ENCODE results near the gene SLC9A1. TPM values are rescaled to one million over a fixed set of nuclear protein-coding genes. Genes with fewer than 3 reads are reported as not detected.
"Not testable (repeated sequence)": the region's sequence is repeated elsewhere in the genome, so short reads cannot be mapped to it uniquely, and the experiment has no call there.

SLC9A1 gene
- total and polyA plus RNA-seq, 2 experiments from 2014 or later, result 8.5 to 23.7 TPM

DNA sequence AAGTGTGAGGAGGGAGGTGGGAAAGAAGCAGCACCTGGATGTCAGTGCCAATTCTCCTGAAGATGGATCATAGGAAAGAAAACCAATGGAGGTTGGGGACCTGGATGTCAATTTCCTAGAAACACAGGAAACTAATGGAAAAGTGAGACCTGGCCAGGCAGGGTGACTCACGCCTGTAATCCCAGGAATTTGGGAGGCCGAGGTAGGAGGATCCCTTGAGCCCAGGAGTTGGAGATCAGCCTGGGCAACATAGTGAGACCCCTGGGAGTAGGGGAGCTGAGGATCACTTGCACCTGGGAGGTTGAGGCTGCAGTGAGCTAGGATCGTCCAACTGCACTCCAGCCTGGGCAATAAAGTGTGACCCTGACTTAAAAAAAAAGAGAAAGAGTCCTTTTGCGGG lies 21.4 kb upstream of the SLC9A1 start:
- WGBS, 2 experiments (ENCODE audit: low coverage in 1 of 2, low lambda C conversion rate in 2 of 2, missing lambda C conversion rate in 2 of 2), result 72 to 76% methylated on average over 4 of the region's 4 CpGs
- H3K4me2 ChIP-seq (ENCODE audit: unreplicated experiment), result no peak overlapping the region
- in situ Hi-C loops (cut with MboI), result no loop called here
- H3K4me3 ChIP-seq, result no peak overlapping the region
- H2AFZ ChIP-seq, result no peak overlapping the region
- H3K27ac ChIP-seq, result no peak overlapping the region
- no peak for TF ChIP-seq EZH2 (IDR thresholded peaks at IDR 0.05; ENCODE audit: insufficient read depth, poor library complexity, severe bottlenecking)
- no peak for TF ChIP-seq EZH2phosphoT487 (IDR thresholded peaks at IDR 0.05; ENCODE audit: insufficient read depth, low read depth)
- H3K9ac ChIP-seq, result no peak overlapping the region
- no peaks in the 10 kb centered on the region for H3K9me3 ChIP-seq (ENCODE audit: low read depth)
- H4K20me1 ChIP-seq (ENCODE audit: insufficient read depth), result no peaks in the 10 kb centered on the region
- H3F3A ChIP-seq (ENCODE audit: insufficient read depth), result no peaks in the 10 kb centered on the region
- no peaks in the 10 kb centered on the region for H3K36me3 ChIP-seq (ENCODE audit: low read depth)
- no peaks in the 10 kb centered on the region for H3K9me2 ChIP-seq (ENCODE audit: insufficient read depth)
- DNase-seq, result no peak
- no peaks in the 10 kb centered on the region for H3K4me1 ChIP-seq (ENCODE audit: insufficient read depth)
- H3K79me2 ChIP-seq (ENCODE audit: insufficient read depth), result no peaks in the 10 kb centered on the region
- no peaks in the 10 kb centered on the region; the same call in 1 of the 2 replicates for H3K27me3 ChIP-seq (replicated peaks; ENCODE audit: insufficient read depth)

DNA sequence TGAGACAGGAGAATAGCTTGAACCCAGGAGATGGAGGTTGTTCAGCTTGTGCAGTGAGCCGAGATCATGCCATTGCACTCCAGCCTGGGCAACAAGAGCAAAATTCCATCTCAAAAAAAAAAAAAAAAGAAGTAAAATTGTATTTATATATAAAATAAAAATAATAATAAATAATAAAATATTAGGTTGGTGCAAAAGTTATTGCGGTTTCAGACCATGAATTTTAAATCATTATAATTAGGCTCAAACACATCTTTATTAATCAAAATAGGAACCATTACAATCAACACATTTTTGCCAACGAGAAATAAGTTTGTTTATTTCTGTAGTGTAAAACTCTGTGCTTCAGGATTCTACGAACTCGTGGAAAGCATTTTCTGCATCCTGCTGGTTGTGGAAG lies 18.1 kb upstream of the SLC9A1 start:
- H3K4me1 ChIP-seq (ENCODE audit: insufficient read depth); H3K27me3 ChIP-seq (replicated peaks; ENCODE audit: insufficient read depth); H3K4me2 ChIP-seq (ENCODE audit: unreplicated experiment); H3K4me3 ChIP-seq; H3K27ac ChIP-seq; H4K20me1 ChIP-seq (ENCODE audit: insufficient read depth); H3K79me2 ChIP-seq (ENCODE audit: insufficient read depth); H3K9ac ChIP-seq; DNase-seq; H3K36me3 ChIP-seq (ENCODE audit: low read depth); H3K9me3 ChIP-seq (ENCODE audit: low read depth); H3K9me2 ChIP-seq (ENCODE audit: insufficient read depth); H2AFZ ChIP-seq; in situ Hi-C loops (cut with MboI); H3F3A ChIP-seq (ENCODE audit: insufficient read depth): not testable (repeated sequence)
- 78 to 80% methylated on average over 5 of the region's 5 CpGs for WGBS, 2 experiments (ENCODE audit: low coverage in 1 of 2, low lambda C conversion rate in 2 of 2, missing lambda C conversion rate in 2 of 2)

DNA sequence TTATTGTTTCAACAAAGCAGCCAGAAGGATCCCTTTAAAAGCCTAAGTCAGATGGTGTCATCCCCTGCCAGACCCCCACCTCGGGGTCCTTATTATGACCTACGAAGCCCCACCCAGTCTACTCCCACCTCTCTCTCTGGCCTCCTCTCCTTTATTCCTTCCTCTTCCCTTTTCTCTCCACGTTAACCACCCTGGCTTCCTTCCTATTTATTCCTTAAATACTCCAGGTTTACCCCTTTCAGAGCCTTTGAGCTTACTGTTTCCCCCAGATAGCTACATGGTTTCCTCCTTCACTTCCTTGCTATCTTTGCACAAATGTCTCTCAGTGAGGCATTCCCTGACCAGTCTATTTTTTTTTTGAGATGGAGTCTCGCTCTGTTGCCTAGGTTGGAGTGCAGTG lies 12.0 kb upstream of the SLC9A1 start:
- no peak overlapping the region for H3K4me3 ChIP-seq
- H2AFZ ChIP-seq, result no peak overlapping the region
- no peak overlapping the region for H3K27ac ChIP-seq
- H3K9me2 ChIP-seq (ENCODE audit: insufficient read depth), result no peaks in the 10 kb centered on the region
- no peaks in the 10 kb centered on the region for H3K9me3 ChIP-seq (ENCODE audit: low read depth)
- H3K27me3 ChIP-seq (replicated peaks; ENCODE audit: insufficient read depth), result no peaks in the 10 kb centered on the region
- no peaks in the 10 kb centered on the region for H4K20me1 ChIP-seq (ENCODE audit: insufficient read depth)
- H3K9ac ChIP-seq, result no peak overlapping the region
- no peak overlapping the region for H3K4me2 ChIP-seq (ENCODE audit: unreplicated experiment)
- no peak for TF ChIP-seq EZH2 (IDR thresholded peaks at IDR 0.05; ENCODE audit: insufficient read depth, poor library complexity, severe bottlenecking)
- no peak for TF ChIP-seq EZH2phosphoT487 (IDR thresholded peaks at IDR 0.05; ENCODE audit: insufficient read depth, low read depth)
- 75 to 77% methylated on average over 4 of the region's 4 CpGs for WGBS, 2 experiments (ENCODE audit: low coverage in 1 of 2, low lambda C conversion rate in 2 of 2, missing lambda C conversion rate in 2 of 2)
- H3F3A ChIP-seq (ENCODE audit: insufficient read depth), result peaks cover 9% of the 10 kb centered on the region
- in situ Hi-C loops (cut with MboI), result no loop called here
- H3K4me1 ChIP-seq (ENCODE audit: insufficient read depth), result peaks cover 10% of the 10 kb centered on the region
- no peaks in the 10 kb centered on the region for H3K36me3 ChIP-seq (ENCODE audit: low read depth)
- DNase-seq, result no peak
- no peaks in the 10 kb centered on the region for H3K79me2 ChIP-seq (ENCODE audit: insufficient read depth)

DNA sequence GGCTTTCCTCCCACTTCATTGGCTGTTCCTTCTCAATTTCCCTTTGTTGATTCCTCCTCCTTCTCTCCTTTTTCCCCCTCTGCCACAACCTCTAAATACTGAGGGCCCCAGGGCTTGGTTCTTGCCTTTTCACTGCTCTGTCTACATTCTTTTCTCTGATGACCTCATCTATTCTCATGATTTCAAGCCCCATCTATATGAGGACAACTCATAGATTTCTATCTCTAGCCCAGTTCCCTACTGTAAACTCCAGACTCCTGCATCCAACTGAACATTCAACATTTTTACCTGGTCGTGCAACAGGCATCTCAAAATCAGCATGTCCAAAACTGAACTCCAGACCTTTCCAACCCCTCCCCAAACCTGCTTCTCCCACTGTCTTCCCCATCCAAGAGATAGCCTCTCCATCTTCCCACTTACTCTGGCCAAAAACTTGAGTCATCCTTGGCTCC lies 11.5 kb upstream of the SLC9A1 start:
- H3K4me2 ChIP-seq (ENCODE audit: unreplicated experiment), result peak overlapping the region; percentile 30
- H2AFZ ChIP-seq, result no peak overlapping the region
- peak; percentile 80 for DNase-seq
- no peaks in the 10 kb centered on the region for H3K9me2 ChIP-seq (ENCODE audit: insufficient read depth)
- H3K27me3 ChIP-seq (replicated peaks; ENCODE audit: insufficient read depth), result no peaks in the 10 kb centered on the region
- H3F3A ChIP-seq (ENCODE audit: insufficient read depth), result peaks cover 9% of the 10 kb centered on the region
- no peak overlapping the region for H3K9ac ChIP-seq
- H3K36me3 ChIP-seq (ENCODE audit: low read depth), result no peaks in the 10 kb centered on the region
- WGBS, 2 experiments (ENCODE audit: low coverage in 1 of 2, low lambda C conversion rate in 2 of 2, missing lambda C conversion rate in 2 of 2), result 45 to 69% methylated on average over 1 of the region's 1 CpG
- H3K4me1 ChIP-seq (ENCODE audit: insufficient read depth), result peaks cover 10% of the 10 kb centered on the region
- H4K20me1 ChIP-seq (ENCODE audit: insufficient read depth), result no peaks in the 10 kb centered on the region
- H3K9me3 ChIP-seq (ENCODE audit: low read depth), result no peaks in the 10 kb centered on the region
- in situ Hi-C loops (cut with MboI), result no loop called here
- TF ChIP-seq EZH2phosphoT487 (IDR thresholded peaks at IDR 0.05; ENCODE audit: insufficient read depth, low read depth), result no peak
- TF ChIP-seq EZH2 (IDR thresholded peaks at IDR 0.05; ENCODE audit: insufficient read depth, poor library complexity, severe bottlenecking), result no peak
- no peak overlapping the region for H3K27ac ChIP-seq
- H3K79me2 ChIP-seq (ENCODE audit: insufficient read depth), result no peaks in the 10 kb centered on the region
- H3K4me3 ChIP-seq, result no peak overlapping the region

DNA sequence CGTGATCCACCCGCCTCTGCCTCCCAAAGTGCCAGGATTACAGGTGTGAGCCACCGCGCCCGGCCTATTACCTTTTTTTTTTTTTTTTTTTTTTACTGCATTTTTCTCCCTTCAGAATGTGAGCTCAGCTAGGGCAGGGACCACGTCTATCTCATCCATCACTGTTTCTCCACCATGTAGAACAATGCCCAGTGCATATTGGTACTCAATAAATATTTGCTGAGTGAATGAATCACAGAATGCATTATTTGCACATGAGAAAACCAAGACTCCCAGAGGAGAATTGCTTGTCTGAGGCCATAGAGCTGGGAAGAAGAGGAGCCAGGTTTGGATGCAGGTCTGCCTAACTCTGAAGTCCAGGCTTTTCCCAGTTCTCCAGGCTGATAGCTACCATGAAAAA lies 8.2 kb upstream of the SLC9A1 start:
- Histone ChIP-seq H3K27ac (no peak overlapping the region), H3K9ac (no peak overlapping the region), H3K9me3 (ENCODE audit: low read depth) (no peaks in the 10 kb centered on the region), H3K4me3 (no peak overlapping the region), H3K27me3 (replicated peaks; ENCODE audit: insufficient read depth) (no peaks in the 10 kb centered on the region), H3K4me1 (ENCODE audit: insufficient read depth) (peaks cover 10% of the 10 kb centered on the region), H3K9me2 (ENCODE audit: insufficient read depth) (no peaks in the 10 kb centered on the region), H2AFZ (no peak overlapping the region), H3K4me2 (ENCODE audit: unreplicated experiment) (no peak overlapping the region), H3K79me2 (ENCODE audit: insufficient read depth) (no peaks in the 10 kb centered on the region), H3K36me3 (ENCODE audit: low read depth) (no peaks in the 10 kb centered on the region), H4K20me1 (ENCODE audit: insufficient read depth) (no peaks in the 10 kb centered on the region), H3F3A (ENCODE audit: insufficient read depth) (peaks cover 9% of the 10 kb centered on the region)
- no peak for TF ChIP-seq EZH2 (IDR thresholded peaks at IDR 0.05; ENCODE audit: insufficient read depth, poor library complexity, severe bottlenecking)
- TF ChIP-seq EZH2phosphoT487 (IDR thresholded peaks at IDR 0.05; ENCODE audit: insufficient read depth, low read depth), result no peak
- DNase-seq, result no peak
- 98% methylated on average over 6 of the region's 6 CpGs for WGBS, 2 experiments (ENCODE audit: low coverage in 1 of 2, low lambda C conversion rate in 2 of 2, missing lambda C conversion rate in 2 of 2)
- in situ Hi-C loops (cut with MboI), result no loop called here

All from GM23248 (cell line).